ENCODE data around the gene LAMC2. TPM values are rescaled to one million over a fixed set of nuclear protein-coding genes. Genes with fewer than 3 reads are reported as not detected.
"Not testable (repeated sequence)": the region's sequence is repeated elsewhere in the genome, so short reads cannot be mapped to it uniquely, and the experiment has no call there.

Gene LAMC2
- total RNA-seq, 1 experiment from 2014 or later, result 3.4 TPM

DNA sequence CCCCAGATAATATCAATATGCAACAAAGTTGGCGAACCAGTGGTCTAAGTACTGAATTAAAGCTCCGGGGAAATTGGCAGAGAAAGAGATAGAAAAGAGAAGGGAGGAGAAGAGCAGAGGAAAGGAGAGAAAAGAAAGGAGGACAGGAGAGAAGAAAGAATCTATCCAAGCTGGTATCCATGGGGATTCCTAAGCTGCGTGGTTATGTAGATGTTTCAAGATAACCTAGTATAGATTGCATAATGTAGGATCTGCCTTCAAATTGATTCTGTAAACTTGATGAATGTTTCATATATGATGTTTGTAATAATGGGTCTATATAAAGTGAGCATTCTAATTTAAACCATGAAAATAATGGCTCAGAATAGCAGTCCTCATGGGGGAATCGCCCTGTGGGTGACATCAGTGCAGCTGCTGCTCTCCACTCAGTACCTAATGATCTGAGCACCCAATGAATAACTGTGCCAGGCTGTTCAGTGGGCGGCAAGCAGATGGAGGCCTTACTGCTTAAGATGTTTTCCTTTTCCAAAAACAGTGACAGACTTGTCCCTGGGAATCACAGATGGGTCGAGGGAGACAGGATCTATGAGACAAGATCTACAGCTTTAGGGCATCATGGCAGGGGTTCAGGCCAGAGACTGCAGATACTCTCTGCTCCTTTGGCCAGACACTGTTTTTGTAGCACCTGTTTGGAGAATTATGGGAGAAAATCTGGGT, 78.0 kb downstream of the LAMC2 start:
- no peak for DNase-seq (ENCODE audit: low read depth)

DNA sequence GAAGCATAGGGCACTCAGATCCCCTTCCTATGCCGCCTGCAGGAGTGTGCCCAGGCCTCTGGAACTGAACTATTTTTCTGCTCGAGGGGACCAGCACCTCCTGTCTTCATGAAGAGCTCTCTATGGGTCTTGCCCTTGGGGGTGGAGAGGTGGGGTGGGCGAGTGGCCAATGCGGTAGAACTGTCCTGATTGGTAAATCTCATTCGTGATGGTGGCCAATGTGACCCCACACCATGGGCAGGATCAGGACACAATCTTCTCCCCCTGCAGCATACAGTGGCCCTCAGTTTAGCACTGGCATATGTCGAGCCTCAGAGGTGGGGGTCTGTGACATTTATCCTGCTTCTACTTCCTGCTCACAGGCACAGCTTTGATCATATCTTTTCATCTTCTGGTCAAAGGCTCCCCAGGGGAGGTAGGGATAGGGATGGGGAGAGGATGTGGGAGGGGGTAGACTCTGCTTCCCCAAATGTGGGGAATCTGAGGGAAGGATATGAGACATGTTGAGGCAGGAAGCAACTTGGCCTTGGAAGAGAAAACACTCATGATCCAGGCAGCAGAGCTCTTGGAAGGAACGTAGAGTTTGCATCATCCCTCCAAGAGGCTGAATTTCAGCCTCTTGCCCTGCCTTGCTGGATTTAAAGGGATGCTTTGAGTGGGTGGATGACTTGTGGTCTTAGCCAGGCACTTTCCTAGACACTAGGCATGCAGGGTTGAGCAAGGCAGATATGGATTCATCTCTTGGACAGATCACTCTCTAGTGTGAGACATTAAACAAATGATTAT, 81.8 kb downstream of the LAMC2 start:
- peak; percentile 76 for DNase-seq (ENCODE audit: low read depth)

DNA sequence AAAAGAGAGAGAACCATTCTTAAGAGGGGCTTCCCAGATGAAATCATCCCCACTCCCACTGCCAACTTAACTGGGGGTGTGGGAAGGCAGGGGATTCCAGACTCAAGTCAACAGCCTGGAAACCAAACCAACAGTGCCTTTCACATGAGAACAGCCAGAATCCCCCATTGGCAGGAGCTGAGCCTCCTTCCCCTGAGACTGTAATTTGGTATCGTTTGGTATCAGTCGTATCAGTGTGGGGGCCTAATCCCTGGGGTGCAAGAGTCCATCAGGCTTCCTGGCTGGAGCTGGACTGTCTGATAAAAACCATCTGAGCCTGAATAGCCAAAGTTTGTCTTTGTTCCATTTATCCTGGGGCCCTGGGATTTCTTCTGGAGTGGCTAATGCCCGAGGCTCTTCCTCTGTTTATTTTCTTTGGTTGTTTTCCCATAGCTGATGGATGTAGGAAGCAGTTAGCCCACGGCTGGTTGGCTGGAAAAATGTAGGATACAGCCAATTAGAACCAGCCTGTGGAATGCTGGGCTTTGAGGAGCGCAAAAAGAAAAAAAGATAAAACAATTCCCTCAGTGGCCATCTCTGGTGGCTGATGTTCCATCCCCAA, 84.6 kb downstream of the LAMC2 start:
- DNase-seq (ENCODE audit: low read depth), result peak; percentile 97

DNA sequence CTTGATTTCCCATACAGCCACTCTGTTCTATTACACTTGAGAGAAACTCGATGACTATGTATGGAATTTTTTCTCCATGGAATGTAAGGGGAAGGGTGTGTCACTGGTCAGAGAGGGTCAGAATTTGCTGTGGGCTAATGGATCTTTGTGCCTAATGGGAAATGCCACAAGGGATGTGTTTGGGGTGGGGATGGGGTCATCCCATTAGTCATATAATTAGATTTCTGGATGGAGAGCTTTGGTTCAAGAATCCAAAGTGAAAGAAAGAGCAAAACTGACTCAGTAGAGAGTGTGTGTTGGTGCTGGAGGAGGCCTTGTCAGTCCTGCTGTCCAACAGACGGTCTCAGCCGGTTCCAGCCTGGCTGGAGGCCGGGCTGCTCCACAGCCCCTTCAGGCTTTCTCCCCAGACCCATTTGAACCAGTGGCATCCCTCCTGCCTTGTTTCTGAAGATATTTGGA, 86.4 kb downstream of the LAMC2 start:
- peak; percentile 97 for DNase-seq (ENCODE audit: low read depth)

DNA sequence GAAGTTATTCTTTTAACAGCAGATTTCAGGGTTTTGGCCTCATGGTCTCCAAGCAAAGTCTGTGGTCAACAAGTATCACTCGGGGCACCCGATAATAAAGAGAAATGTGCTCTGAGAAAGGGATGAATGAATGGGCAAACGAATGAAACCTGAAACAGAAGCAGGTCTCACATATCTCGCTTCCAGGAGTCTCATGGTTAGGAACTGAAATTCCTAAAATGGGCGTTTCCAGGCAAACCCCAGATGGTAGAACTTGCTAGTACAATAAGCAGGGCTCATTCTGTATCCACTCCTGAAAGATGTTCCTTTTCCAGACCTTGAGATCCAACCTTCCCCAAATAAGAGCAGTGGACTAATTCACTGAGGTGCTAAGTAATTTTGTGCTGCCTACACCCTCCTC, 87.2 kb downstream of the LAMC2 start:
- DNase-seq (ENCODE audit: low read depth), result peak; percentile 66

DNA sequence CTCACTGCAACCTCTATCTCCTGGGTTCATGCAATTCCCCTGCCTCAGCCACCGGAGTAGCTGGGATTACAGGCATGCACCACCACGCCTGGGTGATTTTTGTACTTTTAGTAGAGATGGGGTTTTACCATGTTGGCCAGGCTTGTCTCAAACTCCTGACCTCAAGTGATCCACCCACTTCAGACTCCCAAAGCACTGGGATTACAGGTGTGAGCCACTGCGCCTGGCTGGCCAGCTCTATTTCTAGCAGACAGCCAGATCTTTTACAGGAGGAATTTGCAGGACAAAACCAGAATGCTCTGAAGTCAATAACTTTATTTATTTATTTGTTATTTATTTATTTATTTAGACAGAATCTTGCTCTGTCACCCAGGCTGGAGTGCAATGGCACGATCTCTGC, 87.9 kb downstream of the LAMC2 start:
- not testable (repeated sequence) for DNase-seq (ENCODE audit: low read depth)

DNA sequence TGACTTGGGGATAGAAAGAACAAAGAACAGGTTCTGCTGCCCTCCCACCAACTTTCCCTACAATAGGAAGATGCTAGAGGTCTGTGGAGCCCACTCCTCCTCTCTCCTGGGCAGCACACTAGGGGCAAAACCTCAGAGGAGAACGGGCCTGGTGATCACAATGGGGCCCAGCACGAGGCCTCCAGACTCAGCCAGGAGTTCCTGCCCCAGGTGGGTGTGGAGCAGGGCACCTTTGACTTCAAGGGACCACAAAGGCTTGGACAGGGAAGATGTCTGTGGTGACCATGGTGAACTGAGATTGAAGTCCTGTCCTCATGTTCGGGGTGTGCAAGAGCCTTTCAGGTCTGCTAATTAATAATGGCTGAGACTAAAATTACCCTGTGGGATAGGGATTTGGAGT, 88.8 kb downstream of the LAMC2 start:
- DNase-seq (ENCODE audit: low read depth), result no peak

DNA sequence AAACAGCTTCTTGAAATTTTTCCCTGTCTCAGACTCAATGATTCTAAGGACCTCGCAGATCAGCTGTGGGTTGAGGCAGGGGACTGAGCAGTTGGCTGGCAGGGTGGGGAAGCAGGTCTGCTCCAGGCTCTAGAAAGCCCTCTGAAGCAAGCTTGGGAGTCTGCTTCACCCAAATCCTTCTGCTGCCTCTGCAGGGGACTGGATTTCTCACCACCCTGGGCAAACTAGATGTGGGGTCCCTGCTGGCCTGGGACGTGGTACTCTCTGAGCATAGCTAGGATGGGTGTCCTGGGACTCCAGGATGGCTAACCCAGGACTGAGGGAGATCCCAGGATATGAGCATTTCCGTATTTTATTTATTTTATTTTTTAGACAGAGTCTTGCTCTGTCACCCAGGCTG, 89.3 kb downstream of the LAMC2 start:
- DNase-seq (ENCODE audit: low read depth), result no peak

DNA sequence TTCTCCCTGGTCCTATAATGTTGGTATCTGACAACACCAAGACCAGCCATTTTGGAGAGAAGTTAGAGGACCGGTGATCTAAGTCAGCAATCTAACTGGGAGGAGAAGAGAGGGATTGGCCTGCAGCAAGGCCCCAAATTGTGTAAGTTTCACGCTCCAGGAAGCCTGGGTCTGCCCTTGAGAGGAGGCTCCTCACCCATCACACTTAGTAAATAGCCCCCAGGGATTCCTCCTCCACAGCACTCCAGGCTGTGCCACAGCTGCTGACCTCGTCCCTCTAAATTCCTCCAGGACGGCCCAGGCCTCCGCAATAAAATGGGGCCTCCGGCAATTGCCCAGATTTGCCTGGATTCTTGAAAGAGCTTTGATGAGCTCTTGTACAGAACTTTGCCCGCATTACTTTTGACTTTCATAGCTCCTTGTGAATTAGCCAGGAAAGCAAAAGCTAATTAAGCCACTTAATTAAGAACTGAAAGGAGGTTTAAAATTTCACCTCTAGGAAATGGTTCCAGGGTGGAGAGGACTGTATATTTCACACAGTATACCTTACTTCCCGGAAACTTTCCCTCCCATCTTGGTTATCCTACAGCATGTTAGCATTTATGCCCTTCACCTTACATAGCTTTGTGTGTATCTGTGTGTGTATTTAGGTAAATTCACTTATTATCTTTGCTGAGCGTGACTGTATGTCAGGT, 90.5 kb downstream of the LAMC2 start:
- peak; percentile 86 for DNase-seq (ENCODE audit: low read depth)

DNA sequence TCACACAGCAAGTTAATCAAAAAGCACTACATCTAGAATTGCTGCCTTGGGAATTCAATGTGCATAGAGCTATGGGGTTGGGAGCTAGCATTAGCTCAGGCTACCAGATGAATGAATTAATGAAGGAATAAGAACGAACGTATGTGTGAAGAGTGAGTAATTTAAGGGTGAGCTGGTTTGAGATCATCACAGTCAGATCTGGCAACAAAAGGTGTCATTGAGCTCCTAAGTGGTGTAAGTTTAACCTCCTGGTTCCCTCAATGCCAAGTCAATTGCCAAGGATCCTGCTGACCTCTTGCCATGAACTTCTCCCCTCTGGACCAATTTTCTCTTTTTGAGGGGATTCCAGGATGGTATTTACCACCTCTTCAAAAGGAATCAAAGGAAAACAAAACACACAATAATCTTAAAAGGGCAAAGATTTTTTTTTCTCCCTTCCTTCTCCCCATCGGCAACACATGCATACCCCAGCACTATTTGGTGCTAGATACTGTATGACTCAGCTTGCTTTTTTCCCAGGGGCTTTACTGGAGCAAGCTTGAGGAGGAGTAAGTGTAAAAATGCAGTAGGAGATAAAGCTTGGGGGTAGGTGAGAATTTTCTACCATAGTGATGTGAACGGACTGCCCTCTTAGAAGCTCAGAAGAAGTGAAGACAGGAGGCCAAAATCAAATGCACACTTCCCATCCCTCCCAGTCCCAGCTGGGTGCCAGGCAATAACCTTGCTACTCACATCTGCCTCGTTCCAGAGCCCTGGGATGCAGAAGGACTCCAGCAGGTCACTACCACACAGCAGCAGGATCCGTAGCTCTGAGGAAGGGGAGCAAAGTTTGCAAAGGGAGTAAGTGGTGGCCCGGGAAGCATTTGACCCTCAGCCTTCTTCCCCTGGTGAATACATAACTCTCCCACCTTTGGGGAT, 92.0 kb downstream of the LAMC2 start:
- DNase-seq (ENCODE audit: low read depth), result peak; percentile 84

- peak; percentile 98 for DNase-seq (ENCODE audit: low read depth)
These were observed 92.9 kb downstream of the LAMC2 start for GRCh38 chr1:183278739-183279591.

- peak; percentile 98 for DNase-seq (ENCODE audit: low read depth)
These were observed 93.8 kb downstream of the LAMC2 start for GRCh38 chr1:183279835-183280234.

DNA sequence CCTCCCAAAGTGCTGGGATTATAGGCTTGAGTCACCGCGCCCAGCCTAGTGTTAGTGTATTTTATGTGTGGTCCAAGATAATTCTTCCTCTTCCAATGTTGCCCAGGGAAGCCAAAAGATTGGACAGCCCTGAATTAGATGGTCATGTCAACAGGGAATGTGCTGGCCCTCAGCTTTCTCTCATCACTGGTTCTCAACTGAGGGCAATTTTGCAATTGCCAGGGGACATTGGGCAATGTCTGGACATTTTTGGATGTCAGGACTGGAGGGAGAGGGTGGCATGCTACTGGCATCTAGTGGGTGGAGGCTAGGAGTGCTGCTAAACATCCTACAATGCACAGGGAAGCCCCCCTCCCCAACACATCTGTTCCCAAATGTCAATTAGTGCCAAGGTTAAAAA, 95.0 kb downstream of the LAMC2 start:
- peak; percentile 83 for DNase-seq (ENCODE audit: low read depth)

DNA sequence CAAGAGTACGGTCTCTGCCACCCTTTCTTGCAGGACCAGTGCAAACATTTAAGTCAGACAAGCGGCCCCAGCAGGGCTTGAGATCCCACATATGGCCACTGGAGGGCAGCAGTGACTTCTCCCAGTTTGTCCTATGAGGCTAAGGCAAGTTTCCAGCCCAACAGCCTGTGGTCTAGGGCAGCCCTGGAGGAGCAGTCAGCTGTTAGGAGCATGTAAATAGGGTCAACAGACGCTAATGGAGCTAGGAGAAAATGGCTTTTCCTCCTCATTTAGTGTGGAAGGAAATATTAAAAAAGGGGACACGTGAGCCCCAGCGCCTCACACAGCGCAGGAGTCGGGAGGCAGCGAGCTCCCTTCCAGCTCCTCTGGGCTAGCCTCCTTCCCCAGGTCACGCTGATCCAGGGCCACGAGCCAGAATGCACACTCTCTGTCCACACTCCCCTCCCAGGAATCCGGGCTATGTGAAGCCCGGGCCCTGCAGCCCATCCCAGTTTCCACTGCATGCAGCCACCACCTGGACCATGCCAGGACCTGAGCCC, 95.6 kb downstream of the LAMC2 start:
- peak; percentile 94 for DNase-seq (ENCODE audit: low read depth)

DNA sequence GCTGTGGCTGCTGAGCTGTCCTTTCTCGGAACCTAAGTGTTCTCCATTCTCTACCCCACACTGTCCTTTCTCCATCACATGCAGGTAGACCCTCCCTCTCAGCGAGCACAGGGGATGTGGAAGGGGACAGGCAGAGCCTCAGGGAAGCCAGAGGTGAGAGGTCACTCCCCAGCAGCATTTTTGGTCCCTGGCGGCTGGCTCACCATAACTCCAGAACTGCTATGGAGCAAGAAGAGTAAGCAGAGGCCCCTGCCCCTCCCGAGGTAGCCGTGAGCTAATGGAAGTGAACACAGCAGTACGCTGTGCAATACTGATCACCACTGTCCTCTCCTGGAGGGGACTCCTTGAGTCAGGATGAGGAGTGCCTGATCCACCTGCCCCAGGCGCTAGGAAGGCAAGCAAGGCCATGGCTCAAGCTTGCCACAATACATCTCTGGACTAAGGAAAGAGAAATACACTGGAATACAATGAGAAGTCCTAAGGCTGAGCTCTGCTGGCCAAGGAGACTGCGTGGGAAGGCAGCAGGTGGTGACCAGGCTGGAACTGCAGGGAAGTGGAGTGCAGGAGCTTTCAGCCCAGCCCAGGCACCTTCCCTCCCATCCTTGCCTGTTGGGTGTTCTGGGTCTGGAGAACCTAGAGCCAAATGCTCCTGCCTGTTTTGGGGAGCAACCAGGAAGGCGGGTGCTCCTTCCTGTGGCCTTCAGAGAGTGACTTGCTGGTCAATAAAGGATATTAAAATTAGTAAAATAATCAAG, 96.2 kb downstream of the LAMC2 start:
- no peak for DNase-seq (ENCODE audit: low read depth)

DNA sequence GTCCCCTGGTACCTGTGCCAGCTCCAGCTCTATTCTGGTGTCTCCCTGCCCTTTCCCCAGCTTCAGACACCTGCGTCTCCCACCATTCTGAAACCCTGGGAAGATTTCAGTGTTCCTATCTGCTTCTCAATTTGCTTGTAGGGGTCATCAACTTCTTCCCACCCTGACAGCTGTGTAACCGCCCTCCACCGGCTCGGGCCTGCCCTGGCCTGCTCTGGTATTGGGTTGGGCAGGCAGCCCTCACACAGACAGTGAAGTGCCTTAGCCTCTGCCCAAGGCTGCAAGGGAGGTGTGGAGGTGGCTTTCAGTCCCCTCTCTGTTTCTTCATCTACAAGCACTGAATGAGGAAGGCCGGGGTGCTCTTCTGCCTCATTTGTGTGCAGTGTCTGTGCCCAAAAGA, 97.2 kb downstream of the LAMC2 start:
- DNase-seq (ENCODE audit: low read depth), result no peak

- DNase-seq (ENCODE audit: low read depth), result no peak
These were observed 98.0 kb downstream of the LAMC2 start for GRCh38 chr1:183284086-183284485.

- no peak for DNase-seq (ENCODE audit: low read depth)
These were observed 99.2 kb downstream of the LAMC2 start for GRCh38 chr1:183285256-183285655.

DNA sequence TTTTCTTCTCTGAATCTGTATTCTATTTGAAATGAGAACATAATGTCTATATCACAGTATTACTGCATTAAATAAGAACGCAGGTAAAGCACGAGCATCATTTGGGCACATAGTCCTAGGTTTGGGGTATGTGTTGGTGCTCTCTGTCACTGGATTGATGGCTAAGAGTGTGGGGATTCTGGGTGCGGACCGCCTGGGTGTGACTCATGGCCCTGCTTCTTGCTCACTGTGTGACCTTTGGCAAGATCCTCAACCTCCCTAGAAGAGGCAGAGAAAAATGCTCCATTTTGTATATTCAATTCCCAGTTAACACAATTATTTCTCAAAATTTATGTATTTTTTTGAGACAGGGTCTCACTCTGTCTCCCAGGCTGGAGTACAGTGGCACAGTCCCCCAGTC, 99.7 kb downstream of the LAMC2 start:
- DNase-seq (ENCODE audit: low read depth), result peak; percentile 43
